GM18519 (cell line): ENCODE results near the gene ACOT9.
"Not testable (repeated sequence)": the region's sequence is repeated elsewhere in the genome, so short reads cannot be mapped to it uniquely, and the experiment has no call there.

ENCODE experiments used
- ATAC-seq: cut with Tn5 transposase; IDR thresholded peaks from one replicate; pipeline ENCODE4 v1.9.1; 2021; ENCODE audit warnings: mild to moderate bottlenecking, moderate library complexity; ENCODE audit not compliant: unreplicated experiment, low FRiP score

Gene ACOT9

GRCh38 chrX:23742697-23743622 is at the start of gene ACOT9:
TSS of gene ACOT9 (minus strand) at chrX:23743276. CDS start at chrX:23743144, 132 bp downstream.
- ATAC-seq, result peak; percentile 85

- ATAC-seq, result no peak
Measured at GRCh38 chrX:23790155-23790497, 47.0 kb upstream of the ACOT9 start.

- ATAC-seq, result no peak
Measured at GRCh38 chrX:23789386-23790154, 46.5 kb upstream of the ACOT9 start.

GRCh38 chrX:23788946-23789345 is 45.9 kb upstream of the ACOT9 start:
- no peak for ATAC-seq

- ATAC-seq, result no peak
Measured at GRCh38 chrX:23788521-23788920, 45.4 kb upstream of the ACOT9 start.

- ATAC-seq, result no peak
Measured at GRCh38 chrX:23787745-23788118, 44.7 kb upstream of the ACOT9 start.

- no peak for ATAC-seq
Measured at GRCh38 chrX:23786268-23786815, 43.3 kb upstream of the ACOT9 start.

GRCh38 chrX:23785580-23785979 is 42.5 kb upstream of the ACOT9 start:
- no peak for ATAC-seq

- ATAC-seq, result no peak
Measured at GRCh38 chrX:23784470-23785331, 41.6 kb upstream of the ACOT9 start.

- ATAC-seq, result no peak
Measured at GRCh38 chrX:23783589-23784469, 40.8 kb upstream of the ACOT9 start.

GRCh38 chrX:23782863-23783588 is 40.0 kb upstream of the ACOT9 start, which contains the start of gene SAT1:
TSS of gene SAT1 (plus strand) at chrX:23783173. CDS start at chrX:23783352, 179 bp downstream.
- ATAC-seq, result peak; percentile 76

- ATAC-seq, result no peak
Measured at GRCh38 chrX:23782455-23782854, 39.4 kb upstream of the ACOT9 start.

GRCh38 chrX:23779025-23779424 is 35.9 kb upstream of the ACOT9 start:
- no peak for ATAC-seq

GRCh38 chrX:23776363-23776762 is 33.3 kb upstream of the ACOT9 start:
- ATAC-seq, result no peak

- ATAC-seq, result peak; percentile 72
Measured at GRCh38 chrX:23773601-23774175, 30.6 kb upstream of the ACOT9 start.

- ATAC-seq, result not testable (repeated sequence)
Measured at GRCh38 chrX:23771086-23771485, 28.0 kb upstream of the ACOT9 start.

- ATAC-seq, result no peak
Measured at GRCh38 chrX:23770142-23770541, 27.1 kb upstream of the ACOT9 start.
